Astrocyte of the cerebellum (primary cell): ENCODE results near the gene HIPK2.

ENCODE experiments used
- DNase-seq: peaks from one replicate; pipeline ENCODE4 v3.0.0-alpha.2; 2011; ENCODE audit warnings: low read depth
- H3K4me3 ChIP-seq: 2 replicates; pipeline ENCODE4 v1.5.1; 2011; ENCODE audit warnings: mild to moderate bottlenecking, low read depth, low read length, moderate library complexity
- in situ Hi-C: cut with HindIII; loops from 2 replicates; pipeline ENCODE4 v1.10.0; 2017; ENCODE audit warnings: low sequenced_read_pairs
- TF ChIP-seq, protein P1 (sequence below): IDR thresholded peaks from 2 replicates; pipeline ENCODE4 v1.5.1; 2012; ENCODE audit warnings: low read length, low read depth, moderate library complexity, mild to moderate bottlenecking; ENCODE audit errors: missing control alignments

The HIPK2 gene

DNA sequence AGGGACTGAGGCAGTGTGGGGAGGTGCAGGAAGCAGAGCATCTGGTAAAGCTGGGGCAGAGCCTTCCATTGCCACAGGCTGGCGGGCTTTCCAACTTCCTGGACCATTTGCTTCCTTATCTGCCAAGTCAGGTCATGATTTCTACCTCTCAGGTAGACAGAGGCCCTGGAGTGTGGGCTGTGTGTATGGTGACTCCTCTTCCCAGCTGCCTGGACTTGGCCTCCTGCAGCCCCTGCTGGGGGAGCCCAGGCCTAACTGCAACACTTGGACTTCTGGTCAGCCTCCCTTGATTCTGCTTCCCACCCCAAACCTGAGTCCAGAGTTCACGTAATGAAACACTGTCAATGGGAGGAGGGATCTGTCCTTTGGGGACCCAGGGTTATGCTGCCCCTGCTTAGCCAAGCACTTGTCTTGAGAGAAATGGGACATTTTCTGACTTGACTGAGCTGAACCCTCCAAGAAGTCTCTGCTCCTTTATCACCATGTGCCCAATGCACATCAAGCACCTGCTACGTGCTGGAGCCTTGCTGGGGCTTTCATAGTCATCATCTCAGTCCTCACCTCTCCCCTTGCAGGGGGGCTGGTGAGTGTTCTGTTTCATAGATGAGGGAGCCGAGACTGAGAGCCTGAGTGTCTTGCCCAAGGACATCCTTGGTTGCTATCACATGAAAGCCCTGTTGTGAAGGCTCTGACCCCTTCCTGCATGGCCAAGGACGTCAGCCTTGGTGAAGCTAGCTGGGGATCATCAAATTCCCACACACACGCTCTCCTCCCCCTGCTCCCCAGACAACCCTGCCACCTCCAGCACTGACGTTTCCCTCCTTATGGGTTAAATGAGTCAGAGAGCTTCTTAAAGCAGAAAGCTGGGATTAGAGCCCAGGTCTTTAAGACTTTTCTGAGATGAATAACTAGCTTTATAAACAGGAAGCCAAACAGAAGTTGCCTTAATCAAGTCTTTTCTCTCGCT lies 250.9 kb downstream of the HIPK2 start:
- H3K4me3 ChIP-seq = no peak overlapping the region
- DNase-seq = peak; percentile 76
- in situ Hi-C loops = no loop called here
- TF ChIP-seq, protein P1, sequence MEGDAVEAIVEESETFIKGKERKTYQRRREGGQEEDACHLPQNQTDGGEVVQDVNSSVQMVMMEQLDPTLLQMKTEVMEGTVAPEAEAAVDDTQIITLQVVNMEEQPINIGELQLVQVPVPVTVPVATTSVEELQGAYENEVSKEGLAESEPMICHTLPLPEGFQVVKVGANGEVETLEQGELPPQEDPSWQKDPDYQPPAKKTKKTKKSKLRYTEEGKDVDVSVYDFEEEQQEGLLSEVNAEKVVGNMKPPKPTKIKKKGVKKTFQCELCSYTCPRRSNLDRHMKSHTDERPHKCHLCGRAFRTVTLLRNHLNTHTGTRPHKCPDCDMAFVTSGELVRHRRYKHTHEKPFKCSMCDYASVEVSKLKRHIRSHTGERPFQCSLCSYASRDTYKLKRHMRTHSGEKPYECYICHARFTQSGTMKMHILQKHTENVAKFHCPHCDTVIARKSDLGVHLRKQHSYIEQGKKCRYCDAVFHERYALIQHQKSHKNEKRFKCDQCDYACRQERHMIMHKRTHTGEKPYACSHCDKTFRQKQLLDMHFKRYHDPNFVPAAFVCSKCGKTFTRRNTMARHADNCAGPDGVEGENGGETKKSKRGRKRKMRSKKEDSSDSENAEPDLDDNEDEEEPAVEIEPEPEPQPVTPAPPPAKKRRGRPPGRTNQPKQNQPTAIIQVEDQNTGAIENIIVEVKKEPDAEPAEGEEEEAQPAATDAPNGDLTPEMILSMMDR = no peak

DNA sequence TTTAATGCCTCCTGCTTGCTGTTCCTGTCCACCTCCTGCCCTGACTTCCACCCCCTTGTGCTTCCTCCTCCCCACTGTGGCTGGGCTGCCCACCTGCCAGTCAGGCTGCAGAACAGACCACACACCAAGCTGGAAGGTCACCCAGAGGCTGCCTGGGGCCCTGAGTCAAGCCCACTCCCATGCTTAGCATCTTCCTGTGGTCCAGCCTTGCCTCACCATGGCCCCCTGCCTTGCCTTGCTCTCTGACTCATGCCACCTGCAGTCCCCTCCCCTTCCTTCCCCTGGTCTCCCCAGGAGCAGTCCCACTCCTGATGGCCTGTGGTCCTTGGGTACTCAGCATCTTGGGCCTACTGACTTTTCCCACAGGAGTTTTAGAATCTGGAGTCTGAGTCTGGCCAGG lies 252.0 kb downstream of the HIPK2 start:
- in situ Hi-C loops = no loop called here
- H3K4me3 ChIP-seq = no peak overlapping the region
- DNase-seq = no peak
- TF ChIP-seq, protein P1 = no peak

DNA sequence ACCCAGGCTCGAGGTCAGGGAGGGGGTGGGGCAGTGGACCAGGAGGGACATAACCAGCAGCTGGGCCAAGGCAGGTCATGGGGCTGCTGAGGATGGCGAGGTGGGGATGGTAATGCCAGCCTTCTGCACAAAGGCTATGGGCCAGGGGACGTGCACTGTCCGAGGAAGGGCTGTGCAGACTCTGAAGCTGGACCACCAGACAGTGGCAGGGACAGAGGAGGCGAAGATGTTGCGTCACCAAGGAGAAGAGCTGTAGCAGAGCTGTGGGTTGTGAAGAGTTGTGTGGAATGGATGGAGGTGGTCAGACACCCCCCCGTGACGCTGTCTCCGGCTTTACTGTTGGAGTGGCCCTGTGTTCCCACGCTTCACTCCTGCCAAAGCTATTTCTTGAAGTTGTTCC lies 252.6 kb downstream of the HIPK2 start:
- TF ChIP-seq, protein P1 = no peak
- DNase-seq = no peak
- in situ Hi-C loops = no loop called here
- no peak overlapping the region for H3K4me3 ChIP-seq

DNA sequence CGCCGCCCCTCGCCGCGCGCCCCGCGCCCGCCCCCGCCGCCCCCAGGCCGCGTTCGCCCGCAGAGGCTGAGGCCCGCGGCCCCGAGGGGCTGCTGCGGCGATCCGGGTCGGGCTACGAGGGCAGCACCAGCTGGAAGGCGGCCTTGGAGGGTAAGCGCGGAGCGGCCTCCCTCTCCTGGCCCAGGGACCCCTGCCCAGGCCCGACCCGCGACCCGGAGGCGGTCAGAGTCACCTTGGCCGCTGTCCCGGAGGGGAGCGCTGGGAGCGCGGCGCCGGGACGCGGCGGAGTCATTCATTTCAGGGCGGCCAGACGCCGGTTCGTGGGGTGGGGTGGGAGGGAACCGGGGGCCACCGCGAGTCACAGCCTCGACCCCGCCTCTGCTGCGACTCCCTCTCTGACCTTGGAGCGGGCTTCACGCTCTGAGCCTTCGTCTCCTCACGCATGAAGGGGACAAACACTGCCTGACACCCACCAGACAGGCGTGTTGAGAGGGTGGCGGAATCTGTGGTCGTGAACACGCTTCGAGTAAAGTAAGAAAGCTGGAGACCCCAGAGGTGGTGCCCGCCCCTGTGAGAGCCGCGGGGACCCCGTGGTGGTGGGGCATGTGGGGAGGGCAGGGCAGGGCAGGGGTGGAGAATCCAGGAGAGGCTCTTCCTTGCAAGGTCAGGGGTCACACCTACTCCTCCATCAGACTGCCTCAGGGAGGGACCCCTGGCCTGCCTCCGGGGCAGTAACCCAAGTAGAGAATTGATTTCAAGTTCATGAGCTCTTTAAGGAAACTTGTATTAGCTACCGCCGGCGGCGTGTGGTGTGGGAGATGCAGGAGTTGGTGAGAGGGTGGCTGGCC lies 253.6 kb downstream of the HIPK2 start:
- TF ChIP-seq, protein P1 = no peak
- DNase-seq = no peak
- in situ Hi-C loops = no loop called here
- no peak overlapping the region for H3K4me3 ChIP-seq

DNA sequence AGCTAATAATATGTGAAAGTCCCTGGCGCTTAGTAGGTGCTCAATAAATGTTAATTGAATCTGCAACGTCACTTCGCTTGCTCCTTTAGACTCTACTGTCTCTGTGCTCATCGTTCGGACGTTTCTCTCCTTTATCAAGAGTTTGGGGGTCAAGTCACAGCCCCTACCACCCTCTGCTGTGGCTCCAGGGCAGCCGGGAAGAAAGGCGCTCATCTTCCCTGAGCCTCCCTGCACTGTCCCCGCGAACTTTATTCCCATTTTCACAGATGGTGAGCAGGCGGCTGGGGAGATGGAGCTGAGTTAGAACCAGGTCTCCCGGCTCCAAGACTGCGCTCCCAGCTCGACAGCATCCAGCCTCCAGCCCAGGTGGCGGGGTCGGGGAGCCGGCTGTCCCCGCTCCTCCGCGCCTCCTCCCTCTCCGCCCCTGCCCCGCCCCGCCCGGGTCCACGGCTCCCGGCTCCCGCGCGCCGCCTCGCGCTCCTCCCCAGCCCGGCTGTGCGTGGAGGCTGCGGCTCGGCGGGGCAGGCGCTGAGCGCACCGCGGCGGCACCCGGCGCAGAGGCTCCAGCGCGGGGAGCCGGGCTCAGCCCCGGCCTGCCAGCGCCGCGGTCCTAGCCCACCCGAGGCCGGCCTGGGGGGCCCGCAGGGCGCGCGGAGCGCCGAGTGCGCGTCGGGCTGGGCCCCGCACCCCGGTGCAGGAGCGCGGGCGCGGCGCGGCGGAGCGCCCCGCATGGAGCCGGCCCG lies 254.4 kb downstream of the HIPK2 start, which contains the start of gene CLEC2L:
Gene CLEC2L, plus strand, starts transcription at position 487 of the 743 bp plus-strand sequence. Its CDS starts 243 bp downstream, at position 730.
- in situ Hi-C loops = no loop called here
- peak within 1 kb of the TSS; percentile 20 for H3K4me3 ChIP-seq
- DNase-seq = no peak
- TF ChIP-seq, protein P1 = no peak

DNA sequence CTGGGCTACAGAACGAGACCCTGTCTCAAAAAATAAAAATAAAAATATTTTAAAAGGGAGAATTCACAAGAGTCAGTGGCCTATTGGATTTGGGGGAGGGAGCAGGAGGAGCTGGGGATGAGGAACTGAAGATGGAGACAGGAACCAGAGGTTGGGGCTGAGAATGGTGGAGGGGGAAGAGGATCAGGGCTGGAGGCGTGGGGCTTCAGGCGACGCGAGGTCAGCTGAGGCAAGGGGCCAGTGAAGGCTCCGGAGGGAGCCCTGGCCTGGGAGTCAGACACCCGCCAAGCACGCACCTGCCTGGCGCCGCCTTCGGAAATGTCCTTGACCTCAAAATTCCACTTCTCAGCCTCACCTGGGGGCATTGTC lies 255.0 kb downstream of the HIPK2 start:
- TF ChIP-seq, protein P1 = no peak
- no peak for DNase-seq
- in situ Hi-C loops = no loop called here
- no peak overlapping the region for H3K4me3 ChIP-seq
